ENCODE results near the gene CABLES2. TPM values are rescaled to one million over a fixed set of nuclear protein-coding genes. Genes with fewer than 3 reads are reported as not detected.

Gene CABLES2
- polyA plus RNA-seq, 2 of the 4 experiments (the other 2 are of a cell fraction): 3.9 to 7.7 TPM

- no peak for TF ChIP-seq NR3C1 (IDR thresholded peaks at IDR 0.05)
- peak; percentile 44; the same call in 1 of the 2 replicates for TF ChIP-seq GATA3 (IDR thresholded peaks at IDR 0.05; ENCODE audit: borderline replicate concordance)
- TF ChIP-seq CBX8 (IDR thresholded peaks at IDR 0.05): no peak
- TF ChIP-seq MAX (IDR thresholded peaks at IDR 0.05): peak; percentile 67; the same call in 1 of the 2 replicates
- no peak for TF ChIP-seq HDAC2 (IDR thresholded peaks at IDR 0.05)
- TF ChIP-seq TP53 (CRISPR knock-in tag; IDR thresholded peaks at IDR 0.05): no peak
Observed at GRCh38 chr20:62370115-62370806, 36.8 kb downstream of the CABLES2 start (continued).

DNA sequence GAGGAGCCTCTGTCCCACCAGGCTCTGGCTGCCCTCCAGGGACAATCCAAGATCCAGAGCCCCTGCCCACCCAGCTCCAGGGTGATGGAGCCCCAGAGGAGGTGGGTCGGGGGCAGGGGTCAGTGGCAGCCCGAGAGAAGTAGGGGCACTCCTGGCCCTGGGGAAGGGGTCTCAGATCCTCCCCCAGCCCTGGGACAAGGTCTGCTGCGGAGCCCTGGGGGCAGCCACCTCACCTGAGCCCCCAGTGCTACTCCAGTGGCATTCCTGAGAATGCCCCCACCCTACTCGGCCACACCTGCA is 37.3 kb downstream of the CABLES2 start:
- Histone ChIP-seq H3K4me2 (peak overlapping the region; percentile 91), H3K4me1 (peaks cover 55% of the 10 kb centered on the region), H3K9me3 (no peaks in the 10 kb centered on the region), H3K4me3 (peak overlapping the region; percentile 100; the same call in 2 of the 3 replicates), H3K27ac (peak overlapping the region; percentile 97 to 99)
- no peak for DNase-seq (ENCODE audit: low read depth in 1 of 2, low spot score in 1 of 2)
- POLR2A ChIA-PET: interaction anchor here (1.3 to 5.0 kb wide), 5 partner anchors 12 to 64 kb away, joined by 3 to 61 read pairs (median 14); partner anchors contain the start of gene RPS21
- WGBS (ENCODE audit: missing lambda C conversion rate): 0% methylated on average over 1 of the region's 4 CpGs
- CTCF ChIA-PET: interaction anchor here (0.8 to 12.6 kb wide), 12 partner anchors 9 to 61 kb away, joined by 3 to 290 read pairs (median 4); no protein-coding TSS in a partner anchor
- ATAC-seq: no peak
- FAIRE-seq: no peak
- TF ChIP-seq ZNF302 (CRISPR knock-in tag; IDR thresholded peaks at IDR 0.05): no peak
- TF ChIP-seq RAD21 (conservative IDR thresholded peaks at IDR 0.05 in 1 of 2, IDR thresholded peaks at IDR 0.05 in 1 of 2): 0 out of 5 replicates have a peak, but pooled peaks of 1 of the 2 experiments have one; percentile 4

GRCh38 chr20:62368976-62369814 is 37.9 kb downstream of the CABLES2 start:
- ATAC-seq: peak; percentile 48 to 68
- peak overlapping the region; percentile 91 for H3K4me2 ChIP-seq
- CTCF ChIA-PET: interaction anchor here (0.8 to 12.6 kb wide), 20 partner anchors 8 to 68 kb away, joined by 3 to 290 read pairs (median 5); partner anchors contain the start of gene ADRM1
- no peak for FAIRE-seq
- 0% methylated on average over 15 of the region's 28 CpGs for WGBS (ENCODE audit: missing lambda C conversion rate)
- peaks cover 49% of the 10 kb centered on the region for H3K4me1 ChIP-seq
- POLR2A ChIA-PET: interaction anchor here (0.6 to 5.0 kb wide), 9 partner anchors 9 to 64 kb away, joined by 3 to 61 read pairs (median 4); partner anchors contain the start of gene RPS21
- peak overlapping the region; percentile 100 for H3K4me3 ChIP-seq
- H3K27ac ChIP-seq: peak overlapping the region; percentile 97 to 99
- DNase-seq (ENCODE audit: low read depth in 1 of 2, low spot score in 1 of 2): peak in 1 of 2 experiments; percentile 89
- no peaks in the 10 kb centered on the region for H3K9me3 ChIP-seq
- peak; percentile 49 to 82; a peak in 4 of 5 replicates for TF ChIP-seq JUN (IDR thresholded peaks at IDR 0.05)
- TF ChIP-seq MAZ (IDR thresholded peaks at IDR 0.05; ENCODE audit: borderline replicate concordance, low read depth, low read length): peak; percentile 33; the same call in 1 of the 2 replicates
- no peak for TF ChIP-seq HOXB13 (CRISPR knock-in tag; IDR thresholded peaks at IDR 0.05; ENCODE audit: low read depth)
- peak; percentile 60 for TF ChIP-seq POLR2A (IDR thresholded peaks at IDR 0.05; ENCODE audit: low read length)
- peak in 1 of 2 experiments; percentile 2; a peak in 2 of 5 replicates for TF ChIP-seq RAD21 (conservative IDR thresholded peaks at IDR 0.05 in 1 of 2, IDR thresholded peaks at IDR 0.05 in 1 of 2)
- peak; percentile 48; the same call in 1 of the 2 replicates for TF ChIP-seq GATA3 (IDR thresholded peaks at IDR 0.05; ENCODE audit: borderline replicate concordance)
- TF ChIP-seq MAX (IDR thresholded peaks at IDR 0.05): peak; percentile 46
- no peak for TF ChIP-seq ATOH8 (CRISPR knock-in tag; IDR thresholded peaks at IDR 0.05; ENCODE audit: low read depth)
- TF ChIP-seq HEYL (CRISPR knock-in tag; IDR thresholded peaks at IDR 0.05): no peak
- TF ChIP-seq MAFK (IDR thresholded peaks at IDR 0.05; ENCODE audit: partially characterized antibody): peak; percentile 86
- peak; percentile 64 for TF ChIP-seq FOSL2 (IDR thresholded peaks at IDR 0.05)
- peak; percentile 83 for TF ChIP-seq FOSL2 (CRISPR knock-in tag; IDR thresholded peaks at IDR 0.05)
- 0 out of 2 replicates have a peak, but pooled peaks have one; percentile 7 for TF ChIP-seq E2F6 (IDR thresholded peaks at IDR 0.05; ENCODE audit: borderline replicate concordance, low read depth)
- TF ChIP-seq, protein P1, sequence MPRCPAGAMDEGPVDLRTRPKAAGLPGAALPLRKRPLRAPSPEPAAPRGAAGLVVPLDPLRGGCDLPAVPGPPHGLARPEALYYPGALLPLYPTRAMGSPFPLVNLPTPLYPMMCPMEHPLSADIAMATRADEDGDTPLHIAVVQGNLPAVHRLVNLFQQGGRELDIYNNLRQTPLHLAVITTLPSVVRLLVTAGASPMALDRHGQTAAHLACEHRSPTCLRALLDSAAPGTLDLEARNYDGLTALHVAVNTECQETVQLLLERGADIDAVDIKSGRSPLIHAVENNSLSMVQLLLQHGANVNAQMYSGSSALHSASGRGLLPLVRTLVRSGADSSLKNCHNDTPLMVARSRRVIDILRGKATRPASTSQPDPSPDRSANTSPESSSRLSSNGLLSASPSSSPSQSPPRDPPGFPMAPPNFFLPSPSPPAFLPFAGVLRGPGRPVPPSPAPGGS (IDR thresholded peaks at IDR 0.05): no peak; the same call in 2 of the 3 replicates
- TF ChIP-seq, protein P2, sequence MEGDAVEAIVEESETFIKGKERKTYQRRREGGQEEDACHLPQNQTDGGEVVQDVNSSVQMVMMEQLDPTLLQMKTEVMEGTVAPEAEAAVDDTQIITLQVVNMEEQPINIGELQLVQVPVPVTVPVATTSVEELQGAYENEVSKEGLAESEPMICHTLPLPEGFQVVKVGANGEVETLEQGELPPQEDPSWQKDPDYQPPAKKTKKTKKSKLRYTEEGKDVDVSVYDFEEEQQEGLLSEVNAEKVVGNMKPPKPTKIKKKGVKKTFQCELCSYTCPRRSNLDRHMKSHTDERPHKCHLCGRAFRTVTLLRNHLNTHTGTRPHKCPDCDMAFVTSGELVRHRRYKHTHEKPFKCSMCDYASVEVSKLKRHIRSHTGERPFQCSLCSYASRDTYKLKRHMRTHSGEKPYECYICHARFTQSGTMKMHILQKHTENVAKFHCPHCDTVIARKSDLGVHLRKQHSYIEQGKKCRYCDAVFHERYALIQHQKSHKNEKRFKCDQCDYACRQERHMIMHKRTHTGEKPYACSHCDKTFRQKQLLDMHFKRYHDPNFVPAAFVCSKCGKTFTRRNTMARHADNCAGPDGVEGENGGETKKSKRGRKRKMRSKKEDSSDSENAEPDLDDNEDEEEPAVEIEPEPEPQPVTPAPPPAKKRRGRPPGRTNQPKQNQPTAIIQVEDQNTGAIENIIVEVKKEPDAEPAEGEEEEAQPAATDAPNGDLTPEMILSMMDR (IDR thresholded peaks at IDR 0.05): peak; percentile 29; the same call in 2 of the 3 replicates
- no peak for TF ChIP-seq PHF8 (IDR thresholded peaks at IDR 0.05; ENCODE audit: borderline replicate concordance, low read depth)
- TF ChIP-seq, protein P3, sequence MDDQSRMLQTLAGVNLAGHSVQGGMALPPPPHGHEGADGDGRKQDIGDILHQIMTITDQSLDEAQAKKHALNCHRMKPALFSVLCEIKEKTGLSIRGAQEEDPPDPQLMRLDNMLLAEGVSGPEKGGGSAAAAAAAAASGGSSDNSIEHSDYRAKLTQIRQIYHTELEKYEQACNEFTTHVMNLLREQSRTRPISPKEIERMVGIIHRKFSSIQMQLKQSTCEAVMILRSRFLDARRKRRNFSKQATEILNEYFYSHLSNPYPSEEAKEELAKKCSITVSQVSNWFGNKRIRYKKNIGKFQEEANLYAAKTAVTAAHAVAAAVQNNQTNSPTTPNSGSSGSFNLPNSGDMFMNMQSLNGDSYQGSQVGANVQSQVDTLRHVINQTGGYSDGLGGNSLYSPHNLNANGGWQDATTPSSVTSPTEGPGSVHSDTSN (IDR thresholded peaks at IDR 0.05): peak; percentile 65; the same call in 1 of the 2 replicates
- TF ChIP-seq JUNB (IDR thresholded peaks at IDR 0.05): peak; percentile 66
- TF ChIP-seq NFE2L2 (conservative IDR thresholded peaks at IDR 0.05; ENCODE audit: low read length): 0 out of 2 replicates have a peak, but pooled peaks have one; percentile 2
- TF ChIP-seq SMC3 (IDR thresholded peaks at IDR 0.05): peak; percentile 38; the same call in 2 of the 3 replicates
- TF ChIP-seq EP300 (IDR thresholded peaks at IDR 0.05): peak; percentile 35 to 44; a peak in 2 of 5 replicates
